GM21576 (cell line): Measurements from ENCODE around the gene IFITM1.
"Not testable (repeated sequence)": the region's sequence is repeated elsewhere in the genome, so short reads cannot be mapped to it uniquely, and the experiment has no call there.

ENCODE experiments used
- ATAC-seq: cut with Tn5 transposase; IDR thresholded peaks from one replicate; pipeline ENCODE4 v1.9.1; 2021; ENCODE audit warnings: mild to moderate bottlenecking, moderate library complexity; ENCODE audit not compliant: unreplicated experiment

IFITM1 gene

GRCh38 chr11:282630-283360 lies 31.0 kb upstream of the IFITM1 start:
- ATAC-seq: no peak

- ATAC-seq: no peak
Observed at GRCh38 chr11:283405-284104, 30.3 kb upstream of the IFITM1 start.

- ATAC-seq: no peak
Observed at GRCh38 chr11:284105-285020, 29.5 kb upstream of the IFITM1 start.

GRCh38 chr11:285021-285893 lies 28.6 kb upstream of the IFITM1 start:
- ATAC-seq: no peak

GRCh38 chr11:285894-286220 lies 28.0 kb upstream of the IFITM1 start:
- ATAC-seq: no peak

GRCh38 chr11:286977-287820 lies 26.6 kb upstream of the IFITM1 start:
- not testable (repeated sequence) for ATAC-seq

GRCh38 chr11:287821-288477 lies 25.9 kb upstream of the IFITM1 start:
- no peak for ATAC-seq

GRCh38 chr11:288478-289397 lies 25.1 kb upstream of the IFITM1 start, which contains the start of gene PGGHG:
Gene PGGHG (plus strand): TSS chr11:289126. CDS start chr11:289817, 691 bp downstream.
- ATAC-seq: peak; percentile 38

GRCh38 chr11:289398-289711 lies 24.5 kb upstream of the IFITM1 start:
- ATAC-seq: no peak

- ATAC-seq: no peak
Observed at GRCh38 chr11:289712-290620, 23.9 kb upstream of the IFITM1 start.

- no peak for ATAC-seq
Observed at GRCh38 chr11:290621-291231, 23.1 kb upstream of the IFITM1 start.

GRCh38 chr11:291281-292210 lies 22.3 kb upstream of the IFITM1 start:
- no peak for ATAC-seq

- no peak for ATAC-seq
Observed at GRCh38 chr11:292211-293121, 21.4 kb upstream of the IFITM1 start.

GRCh38 chr11:293271-293851 lies 20.5 kb upstream of the IFITM1 start:
- no peak for ATAC-seq
